ENCODE measurements around the gene CACNA1I.
"Not testable (repeated sequence)": the region's sequence is repeated elsewhere in the genome, so short reads cannot be mapped to it uniquely, and the experiment has no call there.

Gene CACNA1I

GRCh38 chr22:39718921-39719475 is 148.4 kb downstream of the CACNA1I start:
- DNase-seq (ENCODE audit: low read depth in 2 of 2): no peak

GRCh38 chr22:39719559-39720450 is 149.3 kb downstream of the CACNA1I start:
- DNase-seq (ENCODE audit: low read depth in 2 of 2): no peak

- DNase-seq (ENCODE audit: low read depth in 2 of 2): no peak
Measured at GRCh38 chr22:39721206-39722031, 150.9 kb downstream of the CACNA1I start.

- DNase-seq (ENCODE audit: low read depth in 2 of 2): no peak
Measured at GRCh38 chr22:39722032-39722325, 151.4 kb downstream of the CACNA1I start.

- no peak for DNase-seq (ENCODE audit: low read depth in 2 of 2)
Measured at GRCh38 chr22:39722501-39722900, 151.9 kb downstream of the CACNA1I start.

- no peak for DNase-seq (ENCODE audit: low read depth in 2 of 2)
Measured at GRCh38 chr22:39723463-39723862, 152.9 kb downstream of the CACNA1I start.

- DNase-seq (ENCODE audit: low read depth in 2 of 2): no peak
Measured at GRCh38 chr22:39723899-39724351, 153.4 kb downstream of the CACNA1I start.

- DNase-seq (ENCODE audit: low read depth in 2 of 2): no peak
Measured at GRCh38 chr22:39724390-39724789, 153.8 kb downstream of the CACNA1I start.

GRCh38 chr22:39724857-39725256 is 154.3 kb downstream of the CACNA1I start:
- no peak for DNase-seq (ENCODE audit: low read depth in 2 of 2)

GRCh38 chr22:39725351-39726035 is 154.9 kb downstream of the CACNA1I start:
- DNase-seq (ENCODE audit: low read depth in 2 of 2): no peak

GRCh38 chr22:39727541-39727940 is 157.0 kb downstream of the CACNA1I start:
- no peak for DNase-seq (ENCODE audit: low read depth in 2 of 2)

- no peak for DNase-seq (ENCODE audit: low read depth in 2 of 2)
Measured at GRCh38 chr22:39728236-39728860, 157.8 kb downstream of the CACNA1I start.

GRCh38 chr22:39729141-39729934 is 158.8 kb downstream of the CACNA1I start:
- no peak for DNase-seq (ENCODE audit: low read depth in 2 of 2)

- no peak for DNase-seq (ENCODE audit: low read depth in 2 of 2)
Measured at GRCh38 chr22:39731481-39731880, 160.9 kb downstream of the CACNA1I start.

GRCh38 chr22:39731881-39732555 is 161.5 kb downstream of the CACNA1I start:
- no peak for DNase-seq (ENCODE audit: low read depth in 2 of 2)

- DNase-seq (ENCODE audit: low read depth in 2 of 2): no peak
Measured at GRCh38 chr22:39732625-39733024, 162.1 kb downstream of the CACNA1I start.

- DNase-seq (ENCODE audit: low read depth in 2 of 2): no peak
Measured at GRCh38 chr22:39733191-39733590, 162.6 kb downstream of the CACNA1I start.

- not testable (repeated sequence) for DNase-seq (ENCODE audit: low read depth in 2 of 2)
Measured at GRCh38 chr22:39734046-39734445, 163.5 kb downstream of the CACNA1I start.

- no peak for DNase-seq (ENCODE audit: low read depth in 2 of 2)
Measured at GRCh38 chr22:39734866-39735265, 164.3 kb downstream of the CACNA1I start.

GRCh38 chr22:39735776-39736175 is 165.2 kb downstream of the CACNA1I start:
- DNase-seq (ENCODE audit: low read depth in 2 of 2): no peak

Measured in stimulated activated CD8-positive, alpha-beta memory T cell treated with anti-CD3 and anti-CD28 coated beads, Interleukin-7, amount 100 ng/mL, for 4 hours (primary cell).